SU-DHL-6 (cell line): ENCODE measurements around the gene SCAPER.

Source experiments
- H2AFZ ChIP-seq: fragments of 200-600 bp; sonication (generic); 2 replicates; pipeline ENCODE4 v1.6.1; 2014; ENCODE audit warnings: low read depth, mild to moderate bottlenecking, moderate library complexity, mixed read lengths, antibody characterized with exemption, low read length; ENCODE audit not compliant: severe bottlenecking
- H3F3A ChIP-seq: fragments of 200-600 bp; shearing (Covaris generic); 2 replicates; pipeline ENCODE4 v1.6.0; 2016; ENCODE audit warnings: antibody characterized with exemption, mild to moderate bottlenecking; ENCODE audit not compliant: insufficient read depth
- H3K27ac ChIP-seq: fragments of 200-600 bp; sonication (generic); 2 replicates; pipeline ENCODE4 v1.5.1; 2016; ENCODE audit warnings: low read depth, mild to moderate bottlenecking, low read length, moderate library complexity, mixed read lengths
- H3K27me3 ChIP-seq: fragments of 200-600 bp; sonication (generic), shearing (Covaris generic); 2 replicates; pipeline ENCODE4 v1.6.0; 2014; ENCODE audit warnings: mild to moderate bottlenecking, low read length
- H3K36me3 ChIP-seq: fragments of 200-600 bp; sonication (generic); 2 replicates; pipeline ENCODE4 v1.6.1; 2014; ENCODE audit warnings: mild to moderate bottlenecking, low read length, mixed read lengths
- H3K4me2 ChIP-seq: fragments of 300-600, 200-600 bp; shearing (Covaris generic), sonication (generic); 2 replicates; pipeline ENCODE4 v1.6.0; 2014; ENCODE audit warnings: low read length, low read depth, mild to moderate bottlenecking; ENCODE audit not compliant: poor library complexity, severe bottlenecking
- H3K4me3 ChIP-seq: fragments of 200-600 bp; sonication (generic); 2 replicates; pipeline ENCODE4 v1.5.1; 2014; ENCODE audit warnings: antibody characterized with exemption, low read length, mild to moderate bottlenecking, mixed read lengths; ENCODE audit not compliant: insufficient read depth, poor library complexity, severe bottlenecking
- H3K79me2 ChIP-seq: fragments of 200-600 bp; sonication (generic); 2 replicates; pipeline ENCODE4 v1.6.1; 2014; ENCODE audit warnings: mild to moderate bottlenecking, low read length, moderate library complexity; ENCODE audit not compliant: insufficient read depth
- H3K9ac ChIP-seq: fragments of 200-600 bp; sonication (generic); 2 replicates; pipeline ENCODE4 v1.7.0; 2014; ENCODE audit warnings: mild to moderate bottlenecking, low read length
- H3K9me2 ChIP-seq: fragments of 200-600 bp; sonication (generic); replicated peaks from 2 replicates; pipeline ENCODE4 v1.6.1; 2014; ENCODE audit warnings: low read length; ENCODE audit not compliant: insufficient read depth
- H3K9me3 ChIP-seq: fragments of 200-600 bp; sonication (generic); 2 replicates; pipeline ENCODE4 v1.6.1; 2014; ENCODE audit warnings: low read length, mixed read lengths; ENCODE audit not compliant: insufficient read depth
- H4K20me1 ChIP-seq: fragments of 200-600 bp; sonication (generic); 2 replicates; pipeline ENCODE4 v1.6.1; 2014; ENCODE audit warnings: low read depth, mild to moderate bottlenecking, antibody characterized with exemption, low read length, moderate library complexity, mixed read lengths
- EZH2phosphoT487 ChIP-seq: fragments of 200-600 bp; sonication (generic), shearing (Covaris generic); conservative IDR thresholded peaks from 2 replicates; pipeline ENCODE4 v1.6.1; 2018; ENCODE audit warnings: mild to moderate bottlenecking, antibody characterized with exemption, low read length, moderate library complexity, mixed read lengths
- TF ChIP-seq, protein P1 (sequence below): fragments of 200-600 bp; sonication (generic); IDR thresholded peaks from one replicate; pipeline ENCODE4 v1.5.1; 2017; ENCODE audit warnings: antibody characterized with exemption, mild to moderate bottlenecking, low read length, moderate library complexity; ENCODE audit not compliant: insufficient read depth, poor library complexity, severe bottlenecking

The SCAPER gene

DNA sequence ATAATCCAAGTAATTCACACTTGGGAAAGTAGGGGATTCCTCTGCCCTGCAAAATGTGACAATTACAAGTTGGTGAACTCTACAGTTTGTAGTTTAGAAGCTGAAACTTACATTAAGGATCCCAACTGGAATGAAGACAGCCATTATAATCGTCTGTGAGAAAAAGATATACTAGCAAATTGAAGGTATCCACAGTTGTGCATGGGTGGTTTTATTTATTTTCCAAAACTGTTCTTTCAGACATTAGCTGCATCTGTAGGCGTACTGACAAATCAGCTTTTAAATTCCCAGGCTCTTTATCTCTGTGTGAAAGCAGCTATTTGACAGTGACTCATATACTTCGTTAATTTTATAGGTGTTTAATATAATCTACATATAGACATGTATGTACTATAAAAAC lies 581.1 kb downstream of the SCAPER start:
- H3K4me2 ChIP-seq: no peak overlapping the region

DNA sequence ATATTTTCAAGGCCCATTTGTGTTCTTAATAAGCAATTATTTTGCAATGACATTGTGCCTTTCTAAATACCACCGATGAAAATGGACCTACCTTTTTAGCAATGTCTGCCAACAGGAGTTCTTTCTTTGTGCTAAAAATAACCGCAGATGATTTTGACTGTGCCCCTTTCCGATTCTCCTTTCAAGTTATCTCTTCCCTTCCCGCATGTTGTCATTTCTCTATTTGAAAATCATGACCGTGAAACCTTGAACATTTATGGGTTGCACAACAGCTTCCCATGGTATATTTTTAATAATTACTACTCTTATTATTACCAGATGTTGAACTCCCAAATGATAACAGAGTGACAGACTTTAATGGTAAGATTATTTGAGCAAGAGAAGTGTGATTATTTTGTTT lies 583.5 kb downstream of the SCAPER start:
- H4K20me1 ChIP-seq: no peaks in the 10 kb centered on the region

More for the DNA sequence above, 581.1 kb downstream of the SCAPER start:
- H3K27me3 ChIP-seq: no peaks in the 10 kb centered on the region
- H4K20me1 ChIP-seq: no peaks in the 10 kb centered on the region
- H3K9me3 ChIP-seq: no peaks in the 10 kb centered on the region
- H3F3A ChIP-seq: 0 out of 2 replicates have a peak, but pooled peaks cover 5% of the 10 kb centered on the region
- no peaks in the 10 kb centered on the region for H3K79me2 ChIP-seq
- no peak overlapping the region for H2AFZ ChIP-seq
- no peaks in the 10 kb centered on the region for H3K9me2 ChIP-seq
- H3K4me3 ChIP-seq: no peak overlapping the region
- H3K36me3 ChIP-seq: no peaks in the 10 kb centered on the region
- H3K27ac ChIP-seq: no peak overlapping the region
- no peak overlapping the region for H3K9ac ChIP-seq
- TF ChIP-seq, protein P1, sequence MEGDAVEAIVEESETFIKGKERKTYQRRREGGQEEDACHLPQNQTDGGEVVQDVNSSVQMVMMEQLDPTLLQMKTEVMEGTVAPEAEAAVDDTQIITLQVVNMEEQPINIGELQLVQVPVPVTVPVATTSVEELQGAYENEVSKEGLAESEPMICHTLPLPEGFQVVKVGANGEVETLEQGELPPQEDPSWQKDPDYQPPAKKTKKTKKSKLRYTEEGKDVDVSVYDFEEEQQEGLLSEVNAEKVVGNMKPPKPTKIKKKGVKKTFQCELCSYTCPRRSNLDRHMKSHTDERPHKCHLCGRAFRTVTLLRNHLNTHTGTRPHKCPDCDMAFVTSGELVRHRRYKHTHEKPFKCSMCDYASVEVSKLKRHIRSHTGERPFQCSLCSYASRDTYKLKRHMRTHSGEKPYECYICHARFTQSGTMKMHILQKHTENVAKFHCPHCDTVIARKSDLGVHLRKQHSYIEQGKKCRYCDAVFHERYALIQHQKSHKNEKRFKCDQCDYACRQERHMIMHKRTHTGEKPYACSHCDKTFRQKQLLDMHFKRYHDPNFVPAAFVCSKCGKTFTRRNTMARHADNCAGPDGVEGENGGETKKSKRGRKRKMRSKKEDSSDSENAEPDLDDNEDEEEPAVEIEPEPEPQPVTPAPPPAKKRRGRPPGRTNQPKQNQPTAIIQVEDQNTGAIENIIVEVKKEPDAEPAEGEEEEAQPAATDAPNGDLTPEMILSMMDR: no peak
- no peak for TF ChIP-seq EZH2phosphoT487

DNA sequence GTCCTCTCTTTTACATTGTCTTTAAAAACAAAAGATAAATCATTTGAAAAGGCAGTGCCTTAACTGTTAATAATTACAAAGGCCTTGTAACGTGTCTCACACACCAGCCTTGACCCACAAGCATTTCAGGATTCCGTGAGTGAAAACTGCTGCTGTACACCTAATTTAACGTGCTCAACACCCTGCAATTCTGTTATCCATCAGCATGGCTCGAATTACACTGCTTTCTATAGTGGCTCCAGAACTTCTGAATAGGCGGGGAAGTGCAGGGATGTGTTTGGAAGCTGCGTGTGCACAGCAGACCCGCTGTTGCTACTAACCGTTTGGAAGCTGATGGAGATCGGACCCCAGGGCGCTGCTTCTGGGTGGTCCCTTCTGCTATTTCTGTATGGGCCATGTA lies 584.0 kb downstream of the SCAPER start:
- Histone ChIP-seq H3K4me3 (no peak overlapping the region), H2AFZ (no peak overlapping the region)

More for the DNA sequence above, 583.5 kb downstream of the SCAPER start:
- TF ChIP-seq EZH2phosphoT487: no peak
- TF ChIP-seq, protein P1: no peak
- H3K36me3 ChIP-seq: no peaks in the 10 kb centered on the region
- no peaks in the 10 kb centered on the region for H3K79me2 ChIP-seq
- no peak overlapping the region for H2AFZ ChIP-seq
- H3K9me2 ChIP-seq: no peaks in the 10 kb centered on the region
- no peak overlapping the region for H3K4me2 ChIP-seq
- no peak overlapping the region for H3K27ac ChIP-seq
- H3K27me3 ChIP-seq: no peaks in the 10 kb centered on the region
- H3K9me3 ChIP-seq: no peaks in the 10 kb centered on the region
- 0 out of 2 replicates have a peak, but pooled peaks cover 5% of the 10 kb centered on the region for H3F3A ChIP-seq
- no peak overlapping the region for H3K9ac ChIP-seq
- no peak overlapping the region for H3K4me3 ChIP-seq

More for the DNA sequence above, 584.0 kb downstream of the SCAPER start:
- TF ChIP-seq EZH2phosphoT487: no peak
- TF ChIP-seq, protein P1: no peak
- no peaks in the 10 kb centered on the region for H3K79me2 ChIP-seq
- H3K4me2 ChIP-seq: no peak overlapping the region
- H3K36me3 ChIP-seq: no peaks in the 10 kb centered on the region
- H3K27me3 ChIP-seq: no peaks in the 10 kb centered on the region
- no peak overlapping the region for H3K27ac ChIP-seq
- no peaks in the 10 kb centered on the region for H3K9me2 ChIP-seq
- H4K20me1 ChIP-seq: no peaks in the 10 kb centered on the region
- no peaks in the 10 kb centered on the region for H3K9me3 ChIP-seq
- H3F3A ChIP-seq: 0 out of 2 replicates have a peak, but pooled peaks cover 5% of the 10 kb centered on the region
- no peak overlapping the region for H3K9ac ChIP-seq
